Right lobe of liver (tissue), 6 donors: Measurements from ENCODE around the gene SLC9A8. TPM values are rescaled to one million over a fixed set of nuclear protein-coding genes. Genes with fewer than 3 reads are reported as not detected.

ENCODE experiments used
- ATAC-seq, 4 donors: fragments of 200-7000 bp; cut with Tn5 transposase; one replicate each; pipeline ENCODE4 v1.9.1; 2020; ENCODE audit warnings: mild to moderate bottlenecking in 4 of 4, moderate library complexity in 4 of 4
- DNase-seq, 3 donors: peaks; one replicate each; pipeline ENCODE4 v3.0.0-alpha.2; 2020
- H3K27ac ChIP-seq, 3 donors: fragments of 200-600 bp; one replicate each; pipeline ENCODE4 v1.8.0; 2022
- H3K27me3 ChIP-seq, 2 donors: fragments of 200-600 bp; one replicate each; pipeline ENCODE4 v1.8.0; 2022
- H3K36me3 ChIP-seq, 4 donors: fragments of 200-600 bp; sonication (generic) in 1 of 4; one replicate each; pipeline versions ENCODE4 v1.5.1 to v1.8.0; 2017 to 2022; ENCODE audit warnings: control low read depth in 1 of 4
- H3K4me1 ChIP-seq, 4 donors: fragments of 200-600 bp; sonication (generic) in 1 of 4; one replicate each; pipeline versions ENCODE4 v1.5.1 to v1.8.0; 2017 to 2022; ENCODE audit warnings: control low read depth in 1 of 4
- H3K4me3 ChIP-seq, 3 donors: fragments of 200-600 bp; one replicate each; pipeline ENCODE4 v1.8.0; 2022
- H3K9me3 ChIP-seq, 4 donors: fragments of 200-600 bp; sonication (generic) in 1 of 4; one replicate each; pipeline versions ENCODE4 v1.5.1 to v1.8.0; 2017 to 2022; ENCODE audit warnings: control low read depth in 1 of 4
- CTCF ChIP-seq, 4 donors: fragments of 200-600 bp in 3 of 4; fragments of 450-650 bp in 1 of 4; IDR thresholded peaks; one replicate each; pipeline versions ENCODE4 v1.5.1 to v1.8.0; 2016 to 2022; ENCODE audit warnings: antibody characterized with exemption in 4 of 4, mild to moderate bottlenecking in 2 of 4
- POLR2A ChIP-seq: fragments of 450-650 bp; IDR thresholded peaks from one replicate; pipeline ENCODE4 v1.6.1; 2017; ENCODE audit warnings: antibody characterized with exemption, mild to moderate bottlenecking
- WGBS: methylation state at CpG from one replicate; pipeline ENCODE4 v1.1.6; 2018; ENCODE audit warnings: low coverage, low lambda C conversion rate; ENCODE audit not compliant: insufficient coverage; ENCODE audit errors: missing lambda C conversion rate; 5-methylcytosine and 5-hydroxymethylcytosine counted together
- intact Hi-C, 2 donors: fragments of 100-400 bp; cut with DNase I; formaldehyde crosslinking; loops; one replicate each; pipeline versions ENCODE4 v1.11.2 to v1.14.1; 2022
- total RNA-seq, 6 experiments: library from RNA; depleted of rRNA in 2 of 6; stranded (reverse); fragments of >200 nt in 2 of 6; fragmentation: NEBNext Ultra II Directional in 3 of 6; extraction: Animal tissue kit (Norgen Biotek cat#: 25700) in 3 of 6; gene quantifications; one replicate each; pipeline versions ENCODE4 v1.1.0 to v1.2.4, GENCODE V29; 2016 to 2023
- donor health status: DM: no; HTN: yes; CAD: no.
- donor health status: DM: no; HTN: no; CAD: no.
- donor health status: DM: no; HTN: no; CAD: no.
- donor health status: DM: no; HTN: yes; CAD: no.
- donor health status: DM: no; HTN: yes; CAD: no.

SLC9A8 gene
- total RNA-seq, 6 experiments from 2014 or later: 6.8 to 10.6 (median 9.6) TPM

DNA sequence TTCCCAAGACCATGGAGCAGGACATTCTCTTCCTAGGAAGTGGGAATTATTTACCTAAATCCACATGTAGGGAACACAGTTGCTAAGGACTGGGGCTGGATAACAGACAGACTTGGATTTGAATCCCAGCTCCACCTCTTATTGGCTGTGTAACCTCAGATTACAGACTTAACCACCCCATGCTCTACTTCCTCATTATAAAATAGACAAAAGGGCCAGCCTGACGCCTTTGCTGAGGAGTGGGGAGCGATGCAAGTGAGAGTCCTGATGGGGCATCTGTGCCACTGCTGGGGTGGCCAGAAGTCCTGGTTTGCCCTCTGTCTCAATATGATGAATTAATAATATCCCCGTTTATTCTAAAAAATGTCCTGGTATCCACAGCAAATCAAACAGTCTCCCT lies 55.9 kb downstream of the SLC9A8 start:
- ATAC-seq (no peak), DNase-seq (no peak)
- Histone ChIP-seq H3K27me3 (no peaks in the 10 kb centered on the region), H3K36me3 (peaks cover 0 to 32% (median 6%) of the 10 kb centered on the region in 4 donors), H3K27ac (no peak overlapping the region), H3K4me1 (no peaks in the 10 kb centered on the region), H3K9me3 (no peaks in the 10 kb centered on the region), H3K4me3 (no peak overlapping the region)
- intact Hi-C loops: no loop called here
- 59% methylated on average over 3 of the region's 3 CpGs for WGBS
- TF ChIP-seq POLR2A (no peak), CTCF (IDR thresholded peaks at IDR 0.05) (no peak)

DNA sequence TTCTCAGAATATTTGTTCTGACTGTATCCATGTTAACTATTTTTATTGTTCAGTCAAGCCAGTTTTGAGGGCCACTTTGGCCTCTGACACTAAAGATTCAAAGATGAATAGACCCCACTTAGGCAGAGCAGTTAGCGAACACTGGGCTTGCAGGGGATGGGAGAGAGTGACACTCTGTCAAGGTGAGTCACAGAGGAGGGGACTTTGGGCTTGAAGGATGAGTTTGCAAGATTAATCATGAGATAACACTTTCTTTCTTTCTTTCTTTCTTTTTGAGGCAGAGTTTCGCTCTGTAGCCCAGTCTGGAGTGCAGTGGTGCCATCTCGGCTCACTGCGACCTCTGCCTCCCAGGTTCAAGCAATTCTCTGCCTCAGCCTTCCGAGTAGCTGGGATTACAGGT lies 56.3 kb downstream of the SLC9A8 start:
- no peak overlapping the region for H3K27ac ChIP-seq
- no peaks in the 10 kb centered on the region for H3K27me3 ChIP-seq
- WGBS: 61% methylated on average over 3 of the region's 5 CpGs
- peaks cover 0 to 32% (median 6%) of the 10 kb centered on the region in 4 donors for H3K36me3 ChIP-seq
- no peak overlapping the region for H3K4me3 ChIP-seq
- no peaks in the 10 kb centered on the region for H3K9me3 ChIP-seq
- no peak for ATAC-seq
- H3K4me1 ChIP-seq: no peaks in the 10 kb centered on the region
- TF ChIP-seq POLR2A (no peak), CTCF (IDR thresholded peaks at IDR 0.05) (no peak)
- intact Hi-C loops: no loop called here
- no peak for DNase-seq

DNA sequence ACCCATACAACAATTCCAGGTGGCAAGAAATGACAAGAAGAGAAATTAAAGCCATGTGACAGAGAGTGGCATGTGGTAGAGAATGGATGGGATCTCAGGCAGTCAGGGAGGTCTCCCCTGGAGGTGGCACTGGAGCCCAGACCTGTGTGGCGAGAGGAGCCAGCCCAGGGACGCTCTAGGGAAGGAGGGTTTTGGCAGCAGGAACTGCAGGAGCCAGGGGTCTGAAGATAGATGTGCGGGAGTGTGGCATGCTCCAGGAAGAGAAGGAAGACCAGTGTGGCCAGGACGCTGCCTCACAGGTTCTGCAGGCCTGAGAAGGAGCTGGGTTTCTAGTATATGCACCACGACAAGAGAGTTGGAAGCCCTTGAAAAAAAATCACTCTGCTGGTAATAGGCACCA lies 57.6 kb downstream of the SLC9A8 start:
- Histone ChIP-seq H3K36me3 (peaks cover 0 to 22% (median 6%) of the 10 kb centered on the region in 4 donors), H3K27ac (no peak overlapping the region), H3K4me3 (no peak overlapping the region), H3K27me3 (no peaks in the 10 kb centered on the region), H3K9me3 (no peaks in the 10 kb centered on the region), H3K4me1 (no peaks in the 10 kb centered on the region)
- DNase-seq (no peak), ATAC-seq (peak in 1 of 4 donors; percentile 33)
- intact Hi-C loops: no loop called here
- no peak for TF ChIP-seq POLR2A
- TF ChIP-seq CTCF (IDR thresholded peaks at IDR 0.05): no peak
- WGBS: 95% methylated on average over 5 of the region's 5 CpGs

DNA sequence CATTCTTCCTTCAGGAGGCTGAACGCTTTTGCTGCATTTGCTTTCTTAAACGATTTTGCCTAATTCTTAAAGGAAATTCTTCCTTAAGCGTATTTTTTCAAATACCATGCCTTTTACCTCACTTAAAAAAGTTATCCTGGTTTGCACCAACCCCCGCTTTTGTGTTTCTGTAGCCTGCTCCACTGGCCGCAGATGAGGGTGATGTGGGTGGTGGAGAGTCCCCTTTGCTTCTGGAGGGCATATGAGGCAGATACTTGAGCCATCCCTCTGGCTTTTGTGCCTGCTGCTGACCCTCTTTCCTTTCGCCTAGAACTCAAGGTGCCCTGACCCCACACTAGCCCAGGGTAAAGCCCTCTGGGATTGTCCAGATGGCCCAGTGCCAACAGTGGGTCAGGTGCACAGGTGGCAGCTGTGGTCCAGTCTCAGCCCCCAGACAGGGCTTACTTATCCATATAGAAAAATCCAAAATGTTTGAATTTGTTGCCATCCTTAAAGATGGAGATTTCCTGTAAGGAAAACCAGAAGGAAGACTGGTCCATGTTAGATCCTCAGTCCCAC lies 58.8 kb downstream of the SLC9A8 start:
- WGBS: 93% methylated on average over 5 of the region's 6 CpGs
- H3K4me1 ChIP-seq: no peaks in the 10 kb centered on the region
- H3K27me3 ChIP-seq: no peaks in the 10 kb centered on the region
- TF ChIP-seq CTCF (IDR thresholded peaks at IDR 0.05) (no peak), POLR2A (no peak)
- intact Hi-C loops: no loop called here
- DNase-seq (no peak), ATAC-seq (no peak)
- H3K4me3 ChIP-seq: no peak overlapping the region
- no peak overlapping the region for H3K27ac ChIP-seq
- H3K9me3 ChIP-seq: no peaks in the 10 kb centered on the region
- H3K36me3 ChIP-seq: peaks cover 0 to 11% (median 5%) of the 10 kb centered on the region in 4 donors

GRCh38 chr20:49872056-49872455 lies 59.4 kb downstream of the SLC9A8 start:
- Histone ChIP-seq H3K4me1 (no peaks in the 10 kb centered on the region), H3K27ac (no peak overlapping the region), H3K9me3 (no peaks in the 10 kb centered on the region), H3K36me3 (peaks cover 0 to 11% (median 5%) of the 10 kb centered on the region in 4 donors), H3K27me3 (no peaks in the 10 kb centered on the region), H3K4me3 (no peak overlapping the region)
- no CpG with 5 or more reads among the region's 1 CpG for WGBS
- intact Hi-C loops: no loop called here
- DNase-seq (no peak), ATAC-seq (no peak)
- no peak for TF ChIP-seq POLR2A
- TF ChIP-seq CTCF (IDR thresholded peaks at IDR 0.05): no peak
